Endodermal cell (in vitro differentiated cells): ENCODE data around the gene CHST14. TPM values are rescaled to one million over a fixed set of nuclear protein-coding genes. Genes with fewer than 3 reads are reported as not detected.

ENCODE experiments used
- DNase-seq: peaks from one replicate; pipeline ENCODE4 v3.0.0-alpha.2; 2017
- H3K27ac ChIP-seq: 2 replicates; pipeline ENCODE4 v1.5.1; 2013; ENCODE audit warnings: mild to moderate bottlenecking, low read depth, low read length, moderate library complexity
- H3K27me3 ChIP-seq: 2 replicates; pipeline ENCODE4 v1.6.1; 2013; ENCODE audit warnings: mild to moderate bottlenecking, low read length, moderate library complexity; ENCODE audit not compliant: insufficient read depth, control insufficient read depth, poor library complexity, severe bottlenecking
- H3K36me3 ChIP-seq: 2 replicates; pipeline ENCODE4 v1.7.0; 2013; ENCODE audit warnings: mild to moderate bottlenecking, low read length, moderate library complexity; ENCODE audit not compliant: control insufficient read depth, insufficient read depth
- H3K4me1 ChIP-seq: one replicate; pipeline ENCODE4 v1.7.0; 2013; ENCODE audit warnings: low read length; ENCODE audit not compliant: control insufficient read depth, insufficient read depth
- H3K4me3 ChIP-seq: 2 replicates; pipeline ENCODE4 v1.5.1; 2013; ENCODE audit warnings: mild to moderate bottlenecking, low read length, moderate library complexity
- H3K9ac ChIP-seq: 2 replicates; pipeline ENCODE4 v1.6.1; 2013; ENCODE audit warnings: mild to moderate bottlenecking, low read length, moderate library complexity; ENCODE audit not compliant: poor library complexity, severe bottlenecking; ENCODE audit errors: extremely low read depth
- H3K9me3 ChIP-seq: 2 replicates; pipeline ENCODE4 v1.6.1; 2013; ENCODE audit warnings: mild to moderate bottlenecking, low read length, moderate library complexity; ENCODE audit not compliant: control insufficient read depth
- H3K27ac Mint-ChIP-seq: 2 replicates; pipeline ENCODE4 v1.8.0; 2020; ENCODE audit warnings: mixed read lengths
- H3K27me3 Mint-ChIP-seq: 2 replicates; pipeline ENCODE4 v1.8.0; 2021; ENCODE audit warnings: mild to moderate bottlenecking, mixed read lengths; ENCODE audit not compliant: insufficient read depth
- H3K36me3 Mint-ChIP-seq: 2 replicates; pipeline ENCODE4 v1.8.0; 2020; ENCODE audit warnings: low read depth, mixed read lengths
- H3K4me1 Mint-ChIP-seq: 2 replicates; pipeline ENCODE4 v1.8.0; 2020; ENCODE audit warnings: mixed read lengths
- H3K4me3 Mint-ChIP-seq: 2 replicates; pipeline ENCODE4 v1.8.0; 2020; ENCODE audit warnings: mild to moderate bottlenecking, moderate library complexity, mixed read lengths
- H3K9me3 Mint-ChIP-seq: 2 replicates; pipeline ENCODE4 v1.8.0; 2020; ENCODE audit warnings: mild to moderate bottlenecking, mixed read lengths
- CTCF ChIP-seq: fragments of 200-600 bp; sonication (generic); conservative IDR thresholded peaks from 2 replicates; pipeline ENCODE4 v1.5.0; 2021; ENCODE audit warnings: antibody characterized with exemption, mild to moderate bottlenecking
- WGBS, 2 experiments: methylation state at CpG; one replicate each; pipeline versions ENCODE4 v1.1.5 to v1.1.7; 2013; ENCODE audit warnings: missing lambda C conversion rate in 2 of 2, mixed read lengths in 1 of 2; ENCODE audit not compliant: insufficient coverage in 1 of 2, insufficient read length in 1 of 2; 5-methylcytosine and 5-hydroxymethylcytosine counted together
- total RNA-seq, 2 donors: library from RNA; stranded (reverse); fragmentation: NEBNext Ultra II Directional in 1 of 2; extraction: Animal tissue kit (Norgen Biotek cat#: 25700) in 1 of 2; gene quantifications; 2 replicates in 1 of 2; 3 replicates in 1 of 2; pipeline ENCODE4 v1.2.1, GENCODE V29; 2021

Gene CHST14
- total RNA-seq, 2 donors from 2014 or later: 33.7 to 43.0 TPM

GRCh38 chr15:40499931-40500330 lies 29.1 kb downstream of the CHST14 start:
- Histone ChIP-seq H3K27me3 (peaks cover 10% of the 10 kb centered on the region), H3K4me1 (no peaks in the 10 kb centered on the region), H3K9me3 (no peaks in the 10 kb centered on the region), H3K9ac (no peak overlapping the region), H3K36me3 (no peaks in the 10 kb centered on the region), H3K27ac (no peak overlapping the region), H3K4me3 (no peak overlapping the region)
- DNase-seq: no peak
- no peak for TF ChIP-seq CTCF
- 86 to 100% methylated on average over 3 to 4 of the region's 4 CpGs for WGBS, 2 experiments
- no peaks in the 10 kb centered on the region for H3K9me3 Mint-ChIP-seq
- no peaks in the 10 kb centered on the region for H3K36me3 Mint-ChIP-seq
- no peaks in the 10 kb centered on the region for H3K4me1 Mint-ChIP-seq
- H3K4me3 Mint-ChIP-seq: no peak overlapping the region
- H3K27me3 Mint-ChIP-seq: peaks cover 22% of the 10 kb centered on the region
- H3K27ac Mint-ChIP-seq: no peak overlapping the region

DNA sequence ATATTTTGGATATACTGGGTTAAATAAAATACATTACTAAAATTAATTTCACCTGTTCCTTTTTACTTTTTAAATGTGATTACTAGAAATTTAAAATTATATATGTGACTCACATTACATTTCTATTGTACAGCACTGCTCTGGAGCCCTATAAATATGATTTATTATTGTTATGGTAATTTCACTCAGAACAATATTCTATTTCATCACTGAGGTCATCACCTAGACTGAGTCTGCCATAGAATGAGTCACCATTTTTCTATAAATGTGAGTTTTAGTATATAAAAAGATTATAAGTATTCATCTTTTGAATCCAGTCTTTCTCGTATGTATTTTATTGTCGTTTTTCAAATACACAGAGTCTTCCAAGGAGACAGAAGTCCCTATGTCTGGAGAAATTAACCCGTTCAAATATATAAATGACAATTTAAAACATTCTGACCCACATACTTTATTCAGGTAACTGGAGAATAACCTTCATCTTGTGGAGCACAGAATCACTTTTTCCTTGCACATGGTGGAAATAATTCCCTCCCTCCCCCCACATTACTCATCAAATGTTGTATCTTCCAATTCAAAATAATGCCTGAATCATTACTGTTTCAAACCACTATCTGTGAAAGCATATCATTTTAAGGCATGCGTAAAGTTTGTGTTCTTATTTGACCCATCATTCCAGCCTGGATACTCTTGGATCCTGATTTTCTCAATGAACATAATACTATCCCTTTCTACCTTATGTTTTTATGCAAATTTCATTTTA lies 30.0 kb downstream of the CHST14 start:
- H3K9ac ChIP-seq: no peak overlapping the region
- Mint-ChIP-seq H3K4me1 (no peaks in the 10 kb centered on the region), H3K27ac (no peak overlapping the region), H3K9me3 (no peaks in the 10 kb centered on the region), H3K36me3 (no peaks in the 10 kb centered on the region), H3K27me3 (peaks cover 20% of the 10 kb centered on the region), H3K4me3 (no peak overlapping the region)
- no peak for TF ChIP-seq CTCF
- DNase-seq: no peak
- H3K4me3 ChIP-seq: no peak overlapping the region
- H3K27me3 ChIP-seq: peaks cover 10% of the 10 kb centered on the region
- no peaks in the 10 kb centered on the region for H3K9me3 ChIP-seq
- H3K36me3 ChIP-seq: no peaks in the 10 kb centered on the region
- no peak overlapping the region for H3K27ac ChIP-seq
- WGBS, 2 experiments: 87 to 93% methylated on average over 3 to 4 of the region's 4 CpGs
- no peaks in the 10 kb centered on the region for H3K4me1 ChIP-seq

DNA sequence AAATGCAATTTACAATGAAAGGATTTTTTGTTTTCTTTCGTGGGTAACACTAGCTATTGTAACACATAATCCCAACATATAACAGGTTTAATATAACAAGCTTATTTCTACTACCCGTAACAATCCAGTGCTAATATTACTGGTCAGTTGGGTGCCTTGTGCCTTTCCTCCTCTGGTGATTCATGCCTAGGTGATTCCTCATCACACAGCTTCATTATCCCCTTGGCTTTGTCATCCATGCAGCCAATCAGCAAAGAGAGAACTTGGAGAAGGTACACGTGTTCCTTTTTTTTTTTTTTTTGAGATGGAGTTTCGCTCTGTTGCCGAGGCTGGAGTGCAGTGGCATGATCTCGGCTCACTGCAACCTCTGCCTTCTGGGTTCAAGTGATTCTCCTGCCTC lies 30.7 kb downstream of the CHST14 start:
- DNase-seq: no peak
- H3K4me1 Mint-ChIP-seq: peaks cover under 1% of the 10 kb centered on the region
- TF ChIP-seq CTCF: no peak
- no peaks in the 10 kb centered on the region for H3K36me3 Mint-ChIP-seq
- Histone ChIP-seq H3K27me3 (peaks cover 10% of the 10 kb centered on the region), H3K4me3 (no peak overlapping the region), H3K9ac (no peak overlapping the region), H3K4me1 (no peaks in the 10 kb centered on the region), H3K9me3 (no peaks in the 10 kb centered on the region), H3K36me3 (no peaks in the 10 kb centered on the region), H3K27ac (no peak overlapping the region)
- no peak overlapping the region for H3K27ac Mint-ChIP-seq
- H3K4me3 Mint-ChIP-seq: no peak overlapping the region
- peaks cover 19% of the 10 kb centered on the region for H3K27me3 Mint-ChIP-seq
- WGBS, 2 experiments: 90 to 91% methylated on average over 2 to 6 of the region's 6 CpGs
- H3K9me3 Mint-ChIP-seq: no peaks in the 10 kb centered on the region
